ENCODE data around the gene KCNH4.

The KCNH4 gene

DNA sequence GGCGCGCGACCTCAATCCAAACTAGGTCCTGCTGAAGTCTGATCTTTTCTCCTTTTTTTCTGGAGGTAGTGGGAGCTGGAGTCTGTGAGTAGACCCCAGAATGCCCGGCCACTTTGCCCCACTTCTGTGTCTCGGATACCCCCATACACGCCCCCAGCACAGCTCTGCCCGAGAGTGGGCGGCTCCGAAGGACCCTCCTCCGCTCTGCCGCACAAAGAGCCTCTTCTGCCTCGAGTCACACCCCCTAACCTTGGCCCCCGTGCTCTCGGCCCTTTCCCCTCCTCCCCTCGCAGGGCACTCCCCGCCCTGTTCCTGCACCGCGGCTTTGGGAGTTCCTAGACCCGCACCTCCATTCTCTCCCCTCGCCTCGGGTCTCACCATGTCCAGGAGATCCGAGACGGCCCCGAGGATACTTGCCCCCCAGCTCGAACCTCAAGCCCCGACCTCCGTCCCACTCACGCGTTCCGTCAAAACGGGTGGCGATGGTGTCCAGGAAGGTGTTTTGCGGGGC is 476 bp downstream of the KCNH4 start:
- DNase-seq (ENCODE audit: low read depth in 1 of 2, low spot score in 1 of 2), result no peak
- TF ChIP-seq JUND (IDR thresholded peaks at IDR 0.05; ENCODE audit: low read depth), result no peak
- in situ Hi-C loops (cut with HindIII; ENCODE audit: low pct_unique_long_range_greater_than_20kb, low sequenced_read_pairs), result no loop called here

- peak; percentile 80 to 88 for DNase-seq (ENCODE audit: low read depth in 1 of 2, low spot score in 1 of 2)
- in situ Hi-C loops (cut with HindIII; ENCODE audit: low pct_unique_long_range_greater_than_20kb, low sequenced_read_pairs), result no loop called here
- no peak for TF ChIP-seq JUND (IDR thresholded peaks at IDR 0.05; ENCODE audit: low read depth)
Measured at GRCh38 chr17:42179911-42180410, 981 bp downstream of the KCNH4 start.

DNA sequence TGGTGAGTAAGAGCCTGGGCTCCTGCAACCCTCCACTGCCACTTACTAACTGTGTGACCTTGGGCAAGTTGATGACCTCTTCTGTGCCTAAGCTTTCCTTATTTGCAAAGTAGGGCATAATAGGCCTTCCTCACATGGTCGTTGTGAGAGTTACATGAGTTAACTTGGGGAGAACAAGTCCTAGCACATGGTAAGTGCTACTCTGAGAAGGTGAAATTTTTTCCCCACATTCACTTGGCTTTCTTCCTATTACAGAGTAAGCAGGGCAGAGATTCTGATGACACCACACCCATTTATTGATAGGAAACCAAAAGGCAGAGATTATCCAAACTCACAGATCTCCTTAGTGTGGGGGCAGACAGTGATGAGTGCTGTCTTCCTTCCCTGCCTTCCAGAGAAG is 1.6 kb downstream of the KCNH4 start:
- no peak for DNase-seq (ENCODE audit: low read depth in 1 of 2, low spot score in 1 of 2)
- in situ Hi-C loops (cut with HindIII; ENCODE audit: low pct_unique_long_range_greater_than_20kb, low sequenced_read_pairs), result no loop called here
- no peak for TF ChIP-seq JUND (IDR thresholded peaks at IDR 0.05; ENCODE audit: low read depth)

DNA sequence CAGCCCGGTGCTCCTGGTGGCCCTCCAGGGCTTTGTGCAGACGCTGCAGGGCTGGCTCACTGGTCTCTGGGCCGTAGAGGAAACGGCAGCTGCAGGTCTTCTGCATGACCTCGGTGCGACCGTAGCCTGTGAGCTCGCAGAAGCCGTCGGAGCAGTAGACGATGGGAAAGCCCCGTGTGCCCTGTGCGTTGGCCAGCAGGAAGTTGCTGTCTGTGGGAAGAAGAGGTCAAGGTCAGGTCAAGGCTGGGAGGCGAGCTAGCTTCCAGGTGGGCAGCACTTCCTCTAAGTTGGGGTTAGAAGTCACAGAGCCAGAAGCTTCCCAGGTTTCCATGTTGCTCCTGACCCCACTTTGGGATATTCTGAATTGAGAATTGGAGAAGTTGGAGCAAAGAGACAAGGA is 2.1 kb downstream of the KCNH4 start:
- DNase-seq (ENCODE audit: low read depth in 1 of 2, low spot score in 1 of 2), result no peak
- in situ Hi-C loops (cut with HindIII; ENCODE audit: low pct_unique_long_range_greater_than_20kb, low sequenced_read_pairs), result no loop called here

GRCh38 chr17:42177684-42178083 is 3.3 kb downstream of the KCNH4 start:
- TF ChIP-seq JUND (IDR thresholded peaks at IDR 0.05; ENCODE audit: low read depth), result no peak
- DNase-seq (ENCODE audit: low read depth in 1 of 2, low spot score in 1 of 2), result no peak
- in situ Hi-C loops (cut with HindIII; ENCODE audit: low pct_unique_long_range_greater_than_20kb, low sequenced_read_pairs), result no loop called here

More for the DNA sequence above, 2.1 kb downstream of the KCNH4 start:
- no peak for TF ChIP-seq JUND (IDR thresholded peaks at IDR 0.05; ENCODE audit: low read depth)

DNA sequence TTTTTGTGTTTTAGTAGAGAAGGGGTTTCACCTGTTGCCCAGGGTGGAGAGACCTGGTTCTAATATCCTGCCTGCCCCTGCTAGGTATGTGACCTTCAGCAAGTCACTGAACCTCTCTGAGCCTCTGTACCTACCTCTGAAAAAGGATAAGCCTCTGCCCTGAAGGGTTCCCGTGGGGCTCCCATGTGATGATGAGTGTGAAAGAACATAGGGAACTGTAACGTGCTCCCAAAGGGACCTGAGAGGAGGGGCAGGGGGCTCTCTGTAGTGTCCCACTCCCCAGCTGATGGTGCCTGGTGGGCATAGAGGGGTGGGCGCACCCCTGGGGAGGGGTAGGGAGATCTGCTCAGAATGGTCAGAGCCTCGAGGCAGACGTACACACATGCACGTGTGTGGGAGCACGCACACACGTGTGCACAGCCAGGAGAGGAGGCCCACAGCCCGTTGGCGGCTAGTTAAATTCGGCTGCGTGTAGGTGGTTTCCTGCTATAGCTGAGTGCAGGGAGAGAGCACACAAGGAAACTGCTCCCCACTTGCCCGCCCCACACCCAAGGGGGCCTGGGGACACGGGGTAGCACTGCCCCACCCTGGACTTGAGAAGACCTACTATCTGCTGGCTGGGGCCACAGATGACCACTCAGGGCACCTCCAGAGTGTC is 6.7 kb downstream of the KCNH4 start:
- no peak for DNase-seq (ENCODE audit: low read depth in 1 of 2, low spot score in 1 of 2)
- no peak for TF ChIP-seq JUND (IDR thresholded peaks at IDR 0.05; ENCODE audit: low read depth)
- in situ Hi-C loops (cut with HindIII; ENCODE audit: low pct_unique_long_range_greater_than_20kb, low sequenced_read_pairs), result no loop called here

GRCh38 chr17:42171831-42172230 is 9.1 kb downstream of the KCNH4 start:
- in situ Hi-C loops (cut with HindIII; ENCODE audit: low pct_unique_long_range_greater_than_20kb, low sequenced_read_pairs), result no loop called here
- peak; percentile 51 to 56 for DNase-seq (ENCODE audit: low read depth in 1 of 2, low spot score in 1 of 2)
- no peak for TF ChIP-seq JUND (IDR thresholded peaks at IDR 0.05; ENCODE audit: low read depth)

DNA sequence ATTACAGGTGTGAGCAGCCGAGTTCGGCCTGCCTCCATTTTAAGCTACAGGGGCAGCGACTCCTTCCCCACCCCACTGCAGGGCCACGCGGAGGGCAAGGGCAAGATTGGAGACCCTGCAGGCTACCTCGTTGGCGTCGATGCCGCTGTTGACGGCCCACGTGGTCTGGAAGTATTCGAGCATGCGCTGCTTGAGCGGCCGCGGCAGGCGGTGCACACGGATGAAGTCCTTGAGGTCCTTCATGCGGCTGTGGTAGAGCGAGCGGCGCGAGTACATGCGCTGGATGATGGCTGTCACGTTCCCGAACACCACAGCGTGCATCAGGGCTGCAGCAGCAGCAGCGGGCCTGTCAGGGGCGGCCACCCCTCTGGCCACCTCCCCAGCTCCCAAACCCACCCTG is 11.6 kb downstream of the KCNH4 start:
- in situ Hi-C loops (cut with HindIII; ENCODE audit: low pct_unique_long_range_greater_than_20kb, low sequenced_read_pairs), result no loop called here
- no peak for TF ChIP-seq JUND (IDR thresholded peaks at IDR 0.05; ENCODE audit: low read depth)
- DNase-seq (ENCODE audit: low read depth in 1 of 2, low spot score in 1 of 2), result no peak

DNA sequence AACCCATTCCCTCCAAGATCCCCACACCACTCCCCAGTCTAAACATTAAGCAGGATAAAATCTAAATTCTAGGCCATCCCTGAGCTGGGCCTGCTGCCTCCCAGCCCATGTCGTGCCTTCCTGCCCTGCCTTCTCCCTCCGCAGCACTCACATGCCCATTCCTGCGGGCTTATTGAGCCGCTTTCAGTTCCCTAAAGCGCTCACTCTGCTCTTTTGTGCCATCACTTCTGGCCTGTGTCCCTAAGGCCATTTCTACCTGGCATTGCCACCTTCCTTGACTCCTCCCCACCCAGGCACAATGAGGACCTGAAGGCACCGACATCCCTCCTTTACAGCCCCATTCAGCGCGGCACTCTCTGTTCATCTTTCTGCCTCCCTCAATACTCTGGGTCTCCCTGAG is 13.1 kb downstream of the KCNH4 start:
- no peak for TF ChIP-seq JUND (IDR thresholded peaks at IDR 0.05; ENCODE audit: low read depth)
- DNase-seq (ENCODE audit: low read depth in 1 of 2, low spot score in 1 of 2), result no peak
- in situ Hi-C loops (cut with HindIII; ENCODE audit: low pct_unique_long_range_greater_than_20kb, low sequenced_read_pairs), result no loop called here

DNA sequence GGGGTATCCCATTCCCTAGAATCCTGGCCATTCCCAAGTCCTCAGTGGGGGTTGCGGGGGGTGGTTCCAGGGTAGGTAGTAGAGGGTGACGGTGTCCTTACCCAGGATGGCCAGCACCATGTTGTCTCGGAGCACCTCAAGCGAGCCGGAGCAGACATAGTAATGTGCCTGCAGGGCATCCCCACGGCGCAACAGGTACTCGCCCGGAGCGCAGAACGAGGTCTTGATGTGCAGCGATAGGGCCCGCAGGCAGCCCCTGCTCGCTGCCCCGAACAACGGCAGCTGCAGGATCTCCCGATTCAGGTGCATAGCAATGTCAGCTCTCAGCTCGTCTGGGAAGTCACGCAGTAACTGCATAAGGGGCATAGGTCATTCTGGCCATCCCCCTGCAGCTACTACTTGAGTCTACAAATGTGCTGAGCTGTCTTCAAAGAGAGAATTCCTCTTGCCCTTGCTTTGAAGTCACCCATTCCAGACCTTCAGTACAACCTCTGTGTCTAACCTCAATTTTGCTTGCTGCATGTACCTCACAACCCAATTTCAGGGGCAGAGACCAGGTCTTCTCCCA is 14.7 kb downstream of the KCNH4 start:
- in situ Hi-C loops (cut with HindIII; ENCODE audit: low pct_unique_long_range_greater_than_20kb, low sequenced_read_pairs), result no loop called here
- TF ChIP-seq JUND (IDR thresholded peaks at IDR 0.05; ENCODE audit: low read depth), result no peak
- DNase-seq (ENCODE audit: low read depth in 1 of 2, low spot score in 1 of 2), result no peak

- no peak for DNase-seq (ENCODE audit: low read depth in 1 of 2, low spot score in 1 of 2)
- no peak for TF ChIP-seq JUND (IDR thresholded peaks at IDR 0.05; ENCODE audit: low read depth)
- in situ Hi-C loops (cut with HindIII; ENCODE audit: low pct_unique_long_range_greater_than_20kb, low sequenced_read_pairs), result no loop called here
Measured at GRCh38 chr17:42165751-42166150, 15.2 kb downstream of the KCNH4 start.

GRCh38 chr17:42163696-42164407 is 17.1 kb downstream of the KCNH4 start:
- no peak for DNase-seq (ENCODE audit: low read depth in 1 of 2, low spot score in 1 of 2)
- TF ChIP-seq JUND (IDR thresholded peaks at IDR 0.05; ENCODE audit: low read depth), result no peak
- in situ Hi-C loops (cut with HindIII; ENCODE audit: low pct_unique_long_range_greater_than_20kb, low sequenced_read_pairs), result no loop called here

GRCh38 chr17:42163113-42163512 is 17.8 kb downstream of the KCNH4 start:
- in situ Hi-C loops (cut with HindIII; ENCODE audit: low pct_unique_long_range_greater_than_20kb, low sequenced_read_pairs), result no loop called here
- DNase-seq (ENCODE audit: low read depth in 1 of 2, low spot score in 1 of 2), result peak in 1 of 2 experiments; percentile 37
- no peak for TF ChIP-seq JUND (IDR thresholded peaks at IDR 0.05; ENCODE audit: low read depth)
